Measurements from ENCODE around the gene BMPR2. TPM values are rescaled to one million over a fixed set of nuclear protein-coding genes. Genes with fewer than 3 reads are reported as not detected.

Gene BMPR2
- polyA plus RNA-seq, 12 donors: 30.8 to 50.1 (median 38.8) TPM; not detected in 1

GRCh38 chr2:202592566-202592965 lies 216.4 kb downstream of the BMPR2 start:
- peak; percentile 16 for DNase-seq

GRCh38 chr2:202599105-202599504 lies 223.0 kb downstream of the BMPR2 start:
- DNase-seq: no peak

- DNase-seq: no peak
Measured at GRCh38 chr2:202599911-202600310, 223.8 kb downstream of the BMPR2 start.

- no peak for DNase-seq
Measured at GRCh38 chr2:202604699-202605098, 228.6 kb downstream of the BMPR2 start.

- no peak for DNase-seq
Measured at GRCh38 chr2:202605174-202605573, 229.0 kb downstream of the BMPR2 start.

- DNase-seq: no peak
Measured at GRCh38 chr2:202608142-202608852, 232.2 kb downstream of the BMPR2 start.

GRCh38 chr2:202609381-202610145 lies 233.4 kb downstream of the BMPR2 start:
- no peak for DNase-seq

GRCh38 chr2:202610380-202610779 lies 234.3 kb downstream of the BMPR2 start:
- DNase-seq: no peak

- no peak for DNase-seq
Measured at GRCh38 chr2:202612145-202612544, 236.0 kb downstream of the BMPR2 start.

- DNase-seq: no peak
Measured at GRCh38 chr2:202613479-202613878, 237.4 kb downstream of the BMPR2 start.

Other genes with a start within 250 kb of the BMPR2 start
- gene SUMO1, start 137.7 kb upstream of the BMPR2 start, polyA plus RNA-seq (ENCODE audit: insufficient read length in 12 of 12): 100 to 1,000 TPM in 10 of 12 donors, 10 to 100 TPM in 1, not detected in 1; 88.9 to 178 (median 126) TPM
- 100 to 1,000 TPM in 1 of 12 donors, 10 to 100 TPM in 10, not detected in 1; 53.7 to 126 (median 73.2) TPM for gene NOP58, start 110.6 kb upstream of the BMPR2 start, polyA plus RNA-seq (ENCODE audit: insufficient read length in 12 of 12)

Measured in muscle of arm (tissue), 12 donors.